HCT116 (cell line): ENCODE data around the gene SLC46A1.

Experiments
- CEBPB ChIP-seq: IDR thresholded peaks from 2 replicates; pipeline ENCODE4 v1.6.1; 2012; ENCODE audit warnings: low read depth
- EGR1 ChIP-seq: IDR thresholded peaks from 2 replicates; pipeline ENCODE4 v1.6.1; 2012; ENCODE audit warnings: low read depth
- EZH2 ChIP-seq: fragments of 200-600 bp; sonication (generic); IDR thresholded peaks from 2 replicates; pipeline ENCODE4 v1.6.1; 2017; ENCODE audit warnings: antibody characterized with exemption, mixed run types
- POLR2A ChIP-seq: IDR thresholded peaks from 2 replicates; pipeline ENCODE4 v1.7.0; 2011; ENCODE audit warnings: borderline replicate concordance; ENCODE audit not compliant: insufficient read depth, insufficient read length; ENCODE audit errors: extremely low read depth
- POLR2AphosphoS5 ChIP-seq: IDR thresholded peaks from 2 replicates; pipeline ENCODE4 v1.6.1; 2011; ENCODE audit warnings: mild to moderate bottlenecking, low read depth, low read length, moderate library complexity
- SIN3A ChIP-seq: IDR thresholded peaks from 2 replicates; pipeline ENCODE4 v1.6.1; 2012; ENCODE audit warnings: low read depth
- TCF7L2 ChIP-seq: IDR thresholded peaks from 2 replicates; pipeline ENCODE4 v1.7.0; 2011; ENCODE audit warnings: borderline replicate concordance, inconsistent platforms; ENCODE audit not compliant: insufficient read depth, insufficient read length; ENCODE audit errors: extremely low read depth
- YY1 ChIP-seq: IDR thresholded peaks from 2 replicates; pipeline ENCODE4 v1.6.1; 2011; ENCODE audit warnings: low read length, low read depth, moderate library complexity, mild to moderate bottlenecking; ENCODE audit not compliant: insufficient replicate concordance; ENCODE audit errors: extremely low read depth
- TF ChIP-seq, protein P1 (sequence below), 3 experiments: fragments of 200-600 bp in 1 of 3; sonication (generic) in 1 of 3; IDR thresholded peaks in 2 of 3; conservative IDR thresholded peaks in 1 of 3; 2 replicates each; pipeline ENCODE4 v1.5.1; 2012 to 2017; ENCODE audit warnings: low read depth in 2 of 3, low read length in 2 of 3, antibody characterized with exemption in 1 of 3, borderline replicate concordance in 1 of 3, control low read depth in 1 of 3, mild to moderate bottlenecking in 1 of 3, mixed read lengths in 1 of 3, mixed run types in 1 of 3, moderate library complexity in 1 of 3; ENCODE audit not compliant: insufficient read depth in 1 of 3

DNA sequence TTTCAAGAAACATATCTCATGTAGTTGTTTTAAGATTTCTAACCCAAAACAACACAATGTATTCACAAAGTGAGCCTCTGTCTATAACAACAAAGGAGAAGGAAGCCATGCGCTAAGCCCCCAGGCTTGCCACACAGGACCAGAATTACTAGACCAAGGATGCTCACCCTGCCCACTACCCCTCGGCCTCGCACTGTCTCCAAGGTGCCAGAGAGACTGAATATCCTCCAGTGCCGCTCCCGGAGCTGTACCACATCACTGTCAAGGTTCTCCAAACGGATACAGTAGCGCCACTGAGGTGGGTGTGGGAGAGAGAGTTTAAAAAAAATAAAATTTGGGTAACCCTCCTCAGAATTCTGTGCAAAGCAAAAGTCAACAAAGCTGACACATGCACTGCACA is 55.7 kb downstream of the SLC46A1 start:
- no peak for TF ChIP-seq TCF7L2
- TF ChIP-seq YY1 = no peak
- no peak for TF ChIP-seq SIN3A
- TF ChIP-seq EGR1 = no peak
- TF ChIP-seq POLR2A = no peak
- no peak for TF ChIP-seq EZH2
- no peak for TF ChIP-seq CEBPB
- TF ChIP-seq, protein P1, sequence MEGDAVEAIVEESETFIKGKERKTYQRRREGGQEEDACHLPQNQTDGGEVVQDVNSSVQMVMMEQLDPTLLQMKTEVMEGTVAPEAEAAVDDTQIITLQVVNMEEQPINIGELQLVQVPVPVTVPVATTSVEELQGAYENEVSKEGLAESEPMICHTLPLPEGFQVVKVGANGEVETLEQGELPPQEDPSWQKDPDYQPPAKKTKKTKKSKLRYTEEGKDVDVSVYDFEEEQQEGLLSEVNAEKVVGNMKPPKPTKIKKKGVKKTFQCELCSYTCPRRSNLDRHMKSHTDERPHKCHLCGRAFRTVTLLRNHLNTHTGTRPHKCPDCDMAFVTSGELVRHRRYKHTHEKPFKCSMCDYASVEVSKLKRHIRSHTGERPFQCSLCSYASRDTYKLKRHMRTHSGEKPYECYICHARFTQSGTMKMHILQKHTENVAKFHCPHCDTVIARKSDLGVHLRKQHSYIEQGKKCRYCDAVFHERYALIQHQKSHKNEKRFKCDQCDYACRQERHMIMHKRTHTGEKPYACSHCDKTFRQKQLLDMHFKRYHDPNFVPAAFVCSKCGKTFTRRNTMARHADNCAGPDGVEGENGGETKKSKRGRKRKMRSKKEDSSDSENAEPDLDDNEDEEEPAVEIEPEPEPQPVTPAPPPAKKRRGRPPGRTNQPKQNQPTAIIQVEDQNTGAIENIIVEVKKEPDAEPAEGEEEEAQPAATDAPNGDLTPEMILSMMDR (IDR thresholded peaks at IDR 0.05 in 2 of 3, conservative IDR thresholded peaks at IDR 0.05 in 1 of 3; ENCODE audit: borderline replicate concordance in 1 of 3, insufficient read depth in 1 of 3, low read depth in 2 of 3, low read length in 2 of 3) = no peak
- no peak for TF ChIP-seq POLR2AphosphoS5
